GM21367 (cell line): ENCODE measurements around the gene TRIM42.

Source experiments
- ATAC-seq: cut with Tn5 transposase; IDR thresholded peaks from one replicate; pipeline ENCODE4 v1.9.1; 2021; ENCODE audit not compliant: unreplicated experiment

TRIM42 gene

GRCh38 chr3:140677764-140678163 is at the start of gene TRIM42:
Gene TRIM42 (plus strand): TSS chr3:140678064. CDS start chr3:140678230, 166 bp downstream.
- no peak for ATAC-seq

DNA sequence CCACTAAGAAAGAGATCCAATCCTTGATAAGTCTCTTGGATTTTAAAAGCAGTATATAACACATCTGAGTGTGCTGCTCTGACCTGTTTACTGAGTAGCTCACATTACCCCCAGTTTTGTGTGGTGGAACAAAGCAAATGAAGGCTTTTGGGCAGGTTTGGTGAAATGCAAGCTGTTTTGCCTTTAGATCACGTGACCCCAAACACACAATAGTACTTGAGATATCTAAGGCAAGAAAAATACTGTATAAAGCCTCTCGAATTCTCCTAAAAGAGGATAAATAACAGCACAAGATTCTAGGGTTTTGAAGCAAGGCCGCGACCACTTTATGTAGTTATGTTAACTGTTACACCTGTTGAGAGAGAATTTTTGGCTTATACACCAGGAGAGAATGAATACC is 49.3 kb upstream of the TRIM42 start:
- no peak for ATAC-seq

- no peak for ATAC-seq
These were observed 48.3 kb upstream of the TRIM42 start for GRCh38 chr3:140629357-140630137.

DNA sequence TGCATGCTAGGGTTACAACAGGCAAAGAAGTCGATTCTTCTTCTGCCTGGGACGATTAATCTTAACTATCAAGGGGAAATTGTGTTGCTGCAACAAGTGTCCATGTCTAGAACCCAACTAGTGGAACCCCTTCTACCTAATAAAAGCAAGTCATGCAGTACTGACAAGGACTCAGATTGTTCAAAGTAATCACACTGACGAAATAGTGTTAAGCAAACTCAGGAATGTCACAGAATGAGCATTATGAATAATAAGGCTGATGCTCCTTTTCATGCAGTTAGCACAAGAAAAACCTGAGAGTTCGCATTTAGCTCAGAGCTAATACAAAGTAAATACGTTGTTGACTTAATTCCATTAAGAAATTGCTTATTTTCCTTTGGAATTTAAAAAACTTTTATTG is 47.5 kb upstream of the TRIM42 start:
- ATAC-seq: no peak

GRCh38 chr3:140630866-140631265 is 47.0 kb upstream of the TRIM42 start:
- ATAC-seq: no peak

- no peak for ATAC-seq
These were observed 42.6 kb upstream of the TRIM42 start for GRCh38 chr3:140635276-140635675.

DNA sequence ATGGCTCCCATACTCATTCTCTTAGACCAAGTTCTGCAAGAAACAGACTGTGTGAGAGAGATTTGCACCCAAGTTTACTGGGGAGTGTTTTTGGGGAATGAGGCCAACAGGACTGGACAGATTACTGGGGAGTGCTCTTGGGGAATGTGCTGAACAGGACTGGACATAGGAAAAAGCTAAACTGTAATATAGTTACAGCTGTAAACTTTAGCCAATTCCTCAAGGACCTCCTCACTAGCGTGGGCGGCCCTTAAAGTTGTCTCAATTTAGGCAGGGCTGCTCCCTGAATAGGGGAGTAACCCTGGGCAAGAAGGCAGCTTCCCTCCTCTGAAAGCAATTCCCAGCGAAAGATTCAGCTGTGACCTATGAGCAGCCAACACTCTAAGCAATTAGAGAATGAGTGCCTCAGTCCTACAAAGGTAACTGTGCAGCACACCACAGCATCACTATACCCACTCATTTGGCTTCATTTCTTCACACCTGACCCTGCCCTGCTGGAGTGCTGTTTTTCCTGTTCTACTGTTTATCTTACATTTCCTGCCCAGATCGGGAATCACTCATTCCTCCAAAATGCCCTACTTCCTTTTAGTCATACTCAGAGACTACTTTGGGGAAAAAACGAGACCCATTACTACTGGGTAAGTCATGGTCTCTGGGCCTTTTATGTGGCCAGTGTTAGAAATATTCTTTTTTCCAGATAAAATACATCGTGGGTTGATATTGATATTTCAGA is 41.3 kb upstream of the TRIM42 start:
- no peak for ATAC-seq

DNA sequence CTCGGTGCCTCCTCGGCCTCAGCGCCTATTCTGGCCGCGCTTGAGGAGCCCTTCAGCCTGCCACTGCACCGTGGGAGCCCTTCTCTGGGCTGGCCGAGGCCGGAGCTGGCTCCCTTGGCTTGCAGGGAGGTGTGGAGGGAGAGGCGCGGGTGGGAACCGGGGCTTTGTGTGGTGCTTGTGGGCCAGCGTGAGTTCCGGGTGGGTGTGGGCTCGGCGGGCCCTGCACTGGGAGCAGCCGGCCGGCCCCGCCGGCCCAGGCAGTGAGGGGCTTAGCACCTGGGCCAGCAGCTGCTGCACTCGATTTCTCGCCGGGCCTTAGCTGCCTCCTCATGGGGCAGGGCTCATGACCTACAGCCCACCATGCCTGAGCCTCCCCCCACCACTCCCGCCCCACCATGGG is 26.6 kb upstream of the TRIM42 start:
- no peak for ATAC-seq

GRCh38 chr3:140655678-140656077 is 22.2 kb upstream of the TRIM42 start:
- ATAC-seq: no peak

- ATAC-seq: no peak
These were observed 13.8 kb upstream of the TRIM42 start for GRCh38 chr3:140664111-140664510.

DNA sequence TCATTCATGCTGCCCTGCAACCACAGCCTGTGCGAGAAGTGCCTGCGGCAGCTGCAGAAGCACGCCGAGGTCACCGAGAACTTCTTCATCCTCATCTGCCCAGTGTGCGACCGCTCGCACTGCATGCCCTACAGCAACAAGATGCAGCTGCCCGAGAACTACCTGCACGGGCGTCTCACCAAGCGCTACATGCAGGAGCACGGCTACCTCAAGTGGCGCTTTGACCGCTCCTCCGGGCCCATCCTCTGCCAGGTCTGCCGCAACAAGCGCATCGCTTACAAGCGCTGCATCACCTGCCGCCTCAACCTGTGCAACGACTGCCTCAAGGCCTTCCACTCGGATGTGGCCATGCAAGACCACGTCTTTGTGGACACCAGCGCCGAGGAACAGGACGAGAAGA is 4.7 kb downstream of the TRIM42 start:
- no peak for ATAC-seq

DNA sequence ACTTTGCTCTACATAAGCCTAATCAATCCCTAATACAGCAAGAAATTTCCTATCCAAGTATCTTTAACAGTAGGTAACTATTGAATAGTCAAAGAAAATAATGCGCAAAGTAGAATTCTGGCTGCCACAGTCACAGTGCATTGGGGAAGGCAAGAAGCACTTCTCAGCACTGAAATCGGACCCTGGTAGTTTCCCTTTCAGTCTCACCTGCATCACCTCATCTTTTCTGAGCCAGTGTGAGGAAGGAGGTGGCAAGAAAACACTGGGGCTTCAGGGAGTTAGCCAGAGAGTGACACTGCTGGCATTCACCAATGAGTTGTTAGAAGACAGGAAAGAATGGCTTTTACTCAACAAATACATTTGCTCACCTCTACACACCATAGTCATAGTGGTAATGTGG is 8.3 kb downstream of the TRIM42 start:
- ATAC-seq: no peak

- ATAC-seq: no peak
These were observed 9.1 kb downstream of the TRIM42 start for GRCh38 chr3:140686948-140687347.

DNA sequence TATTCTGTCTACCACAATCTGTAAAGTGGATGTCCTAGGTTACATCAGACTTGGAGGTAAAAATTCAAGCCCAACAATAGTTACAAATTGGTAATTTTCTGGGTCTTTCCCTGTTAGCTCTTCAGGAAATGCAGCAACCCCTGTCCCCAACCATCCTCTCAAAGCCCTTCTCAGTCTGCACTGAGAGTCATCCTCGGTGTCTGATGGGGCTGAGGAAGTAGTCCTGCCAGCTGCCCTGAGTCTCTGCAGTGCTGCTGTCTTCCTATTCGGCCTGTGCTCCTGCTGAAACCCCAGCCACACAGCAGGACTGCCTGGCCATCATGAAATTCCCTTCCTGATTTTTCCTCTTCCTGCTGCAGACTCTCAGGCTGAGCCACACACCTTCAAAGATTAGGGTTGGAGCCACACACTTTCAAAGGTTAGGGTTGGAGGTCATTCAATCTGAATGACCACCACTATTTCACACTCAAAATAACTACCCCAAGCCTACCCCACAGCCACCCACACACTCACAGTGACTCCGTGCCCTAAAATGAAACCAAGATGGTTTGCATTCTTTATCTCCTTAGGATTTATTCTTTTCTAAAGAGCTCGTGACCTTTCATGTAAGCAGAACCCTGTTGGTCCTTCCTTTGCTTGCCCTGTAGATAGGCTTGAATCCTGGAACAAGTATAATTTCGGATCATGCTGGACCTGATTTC is 17.6 kb downstream of the TRIM42 start:
- ATAC-seq: no peak

- no peak for ATAC-seq
These were observed 21.8 kb downstream of the TRIM42 start for GRCh38 chr3:140699516-140700231.

DNA sequence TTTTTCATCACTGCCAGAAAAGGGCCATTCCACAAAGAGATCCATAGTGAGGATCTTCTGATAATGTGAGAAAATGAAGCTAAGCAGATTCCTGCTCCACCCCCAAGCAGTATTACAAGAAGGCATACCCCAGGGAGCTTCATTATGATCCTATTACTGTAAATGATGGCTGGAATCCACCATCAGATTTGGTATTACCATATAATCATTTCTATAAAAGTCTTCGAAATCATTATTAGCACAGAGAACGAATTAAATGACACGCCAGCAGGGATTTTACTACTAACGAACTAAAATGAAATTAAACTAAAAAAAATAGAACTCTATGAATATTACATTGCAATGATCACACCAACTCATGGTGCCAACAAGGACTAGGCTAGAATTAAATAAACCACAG is 24.4 kb downstream of the TRIM42 start:
- ATAC-seq: no peak

- no peak for ATAC-seq
These were observed 25.6 kb downstream of the TRIM42 start for GRCh38 chr3:140703496-140703895.

GRCh38 chr3:140704733-140705132 is 26.9 kb downstream of the TRIM42 start:
- ATAC-seq: no peak

DNA sequence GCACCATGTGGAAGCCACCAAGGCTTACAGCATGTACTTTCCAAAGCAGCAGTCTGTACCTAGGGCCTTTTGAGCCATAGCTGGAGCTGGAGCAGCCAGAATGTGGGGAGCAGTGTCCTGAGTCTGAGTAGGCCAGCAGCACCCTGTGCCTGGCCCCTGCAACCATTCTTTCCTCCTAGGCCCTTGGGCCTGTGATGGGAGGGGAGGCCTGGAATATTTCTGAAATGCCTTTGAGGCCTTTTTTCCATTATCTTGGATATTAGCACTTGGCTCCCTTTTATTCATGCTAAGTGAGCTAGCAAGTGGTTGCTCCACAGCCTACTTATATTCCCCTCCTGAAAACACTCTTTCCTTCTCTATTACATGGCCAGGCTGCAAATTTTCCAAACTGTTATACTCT is 28.1 kb downstream of the TRIM42 start:
- ATAC-seq: no peak

DNA sequence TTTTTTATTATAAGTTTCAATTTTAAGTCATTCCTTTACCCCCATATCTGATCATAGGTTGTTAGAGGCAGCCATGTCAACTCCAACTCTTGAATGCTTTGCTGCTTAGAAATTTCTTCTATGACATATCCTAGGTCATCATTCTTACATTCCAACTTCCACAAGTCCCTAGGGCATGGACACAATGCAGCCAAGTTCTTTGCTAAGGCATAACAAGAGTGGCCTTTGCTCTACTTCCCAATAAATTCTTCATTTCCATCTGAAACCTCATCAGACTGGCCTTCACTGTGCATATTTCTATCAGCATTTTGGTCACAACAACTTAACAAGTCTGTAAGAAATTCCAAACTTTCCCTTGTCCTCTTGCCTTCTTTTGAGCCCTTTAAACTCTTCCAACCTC is 28.5 kb downstream of the TRIM42 start:
- ATAC-seq: no peak

- no peak for ATAC-seq
These were observed 31.0 kb downstream of the TRIM42 start for GRCh38 chr3:140708815-140709214.
